IMR-90 (cell line): ENCODE data around the gene TOX3. TPM values are rescaled to one million over a fixed set of nuclear protein-coding genes. Genes with fewer than 3 reads are reported as not detected.

ENCODE experiments used
- ATAC-seq: fragments of 200-7000 bp; cut with Tn5 transposase; 2 replicates; pipeline ENCODE4 v1.9.1; 2020; ENCODE audit warnings: low read depth, mild to moderate bottlenecking, moderate library complexity
- BruUV-seq: library from RNA; stranded (reverse); fragments of 400-500 nt; replicated peaks from 2 replicates; lab custom pipeline; 2021; lab: Mats Ljungman, UMichigan
- CTCF ChIA-PET: fragments of 300-600 bp; formaldehyde crosslinking; extraction: SDS; loops from one replicate; lab custom pipeline; 2021; ENCODE audit warnings: antibody characterized with exemption; lab: Yijun Ruan, JAX
- POLR2A ChIA-PET: fragments of 300-600 bp; sonication (Branson Sonifier 250); formaldehyde crosslinking; loops from one replicate; lab custom pipeline; 2022; ENCODE audit warnings: antibody characterized with exemption; ENCODE audit not compliant: unreplicated experiment; lab: Charles Lee
- DNase-seq: peaks from one replicate; pipeline ENCODE4 v3.0.0; 2013
- H2AFZ ChIP-seq: replicated peaks from 2 replicates; pipeline ENCODE3; 2013; ENCODE audit warnings: low read length, mild to moderate bottlenecking; ENCODE audit not compliant: poor library complexity
- H2AK5ac ChIP-seq: 2 replicates; pipeline ENCODE4 v1.6.1; 2013; ENCODE audit warnings: low read depth, low read length, inconsistent platforms
- H2AK9ac ChIP-seq: replicated peaks from 2 replicates; pipeline ENCODE3; 2013; ENCODE audit warnings: mild to moderate bottlenecking, low read depth, low read length, moderate library complexity; ENCODE audit not compliant: poor library complexity
- H2BK120ac ChIP-seq: 2 replicates; pipeline ENCODE4 v1.6.1; 2013; ENCODE audit warnings: low read depth, low read length, inconsistent platforms
- H2BK15ac ChIP-seq: 3 replicates; pipeline ENCODE4 v1.6.1; 2013; ENCODE audit warnings: low read depth, low read length, inconsistent platforms
- H2BK20ac ChIP-seq: 2 replicates; pipeline ENCODE4 v1.6.1; 2013; ENCODE audit warnings: low read depth, mild to moderate bottlenecking, inconsistent platforms, low read length, moderate library complexity
- H2BK5ac ChIP-seq: 2 replicates; pipeline ENCODE4 v1.6.1; 2013; ENCODE audit warnings: mild to moderate bottlenecking, low read depth, low read length, inconsistent platforms; ENCODE audit not compliant: poor library complexity, severe bottlenecking
- H3K14ac ChIP-seq: replicated peaks from 2 replicates; pipeline ENCODE4 v1.6.1; 2013; ENCODE audit warnings: low read depth, low read length, inconsistent platforms
- H3K18ac ChIP-seq: 2 replicates; pipeline ENCODE4 v1.6.1; 2013; ENCODE audit warnings: low read depth, low read length, control low read depth
- H3K23ac ChIP-seq: 2 replicates; pipeline ENCODE4 v1.6.1; 2013; ENCODE audit warnings: low read depth, low read length, inconsistent platforms
- H3K27ac ChIP-seq: 2 replicates; pipeline ENCODE4 v1.5.1; 2013; ENCODE audit warnings: mild to moderate bottlenecking, control low read depth, low read length; ENCODE audit not compliant: insufficient read depth
- H3K27me3 ChIP-seq: 2 replicates; pipeline ENCODE4 v1.6.1; 2013; ENCODE audit warnings: low read length; ENCODE audit not compliant: control insufficient read depth, insufficient read depth
- H3K36me3 ChIP-seq: 2 replicates; pipeline ENCODE4 v1.6.1; 2013; ENCODE audit warnings: low read length, mixed read lengths; ENCODE audit not compliant: control insufficient read depth, insufficient read depth
- H3K4ac ChIP-seq: 2 replicates; pipeline ENCODE4 v1.6.1; 2013; ENCODE audit warnings: low read depth, low read length, inconsistent platforms
- H3K4me1 ChIP-seq: 2 replicates; pipeline ENCODE4 v1.6.1; 2013; ENCODE audit warnings: low read length, mixed read lengths; ENCODE audit not compliant: control insufficient read depth, insufficient read depth
- H3K4me2 ChIP-seq: 2 replicates; pipeline ENCODE4 v1.6.1; 2013; ENCODE audit warnings: low read depth, mild to moderate bottlenecking, control low read depth, low read length, moderate library complexity
- H3K4me3 ChIP-seq: 2 replicates; pipeline ENCODE4 v1.5.1; 2013; ENCODE audit warnings: low read depth, mild to moderate bottlenecking, control low read depth, low read length, moderate library complexity; ENCODE audit not compliant: insufficient read depth
- H3K56ac ChIP-seq: 2 replicates; pipeline ENCODE4 v1.6.1; 2013; ENCODE audit warnings: low read length, inconsistent platforms; ENCODE audit not compliant: insufficient read depth; ENCODE audit errors: extremely low read depth
- H3K79me1 ChIP-seq, 2 experiments: 2 replicates each; pipeline ENCODE4 v1.6.1; 2013; ENCODE audit warnings: low read length in 2 of 2, inconsistent platforms in 1 of 2, low read depth in 1 of 2
- H3K9ac ChIP-seq: 2 replicates; pipeline ENCODE4 v1.6.1; 2013; ENCODE audit warnings: low read depth, low read length, control low read depth
- H3K9me1 ChIP-seq: 2 replicates; pipeline ENCODE4 v1.6.1; 2013; ENCODE audit warnings: low read length, inconsistent platforms; ENCODE audit not compliant: insufficient read depth
- H3K9me3 ChIP-seq: 2 replicates; pipeline ENCODE4 v1.6.1; 2013; ENCODE audit warnings: low read length; ENCODE audit not compliant: control insufficient read depth, insufficient read depth
- H4K20me1 ChIP-seq: 2 replicates; pipeline ENCODE4 v1.6.1; 2013; ENCODE audit warnings: low read length, inconsistent platforms; ENCODE audit not compliant: insufficient read depth
- H4K5ac ChIP-seq: 2 replicates; pipeline ENCODE4 v1.6.1; 2013; ENCODE audit warnings: mild to moderate bottlenecking, low read depth, low read length, control low read depth
- H4K8ac ChIP-seq, 2 experiments: 2 replicates each; pipeline ENCODE4 v1.6.1; 2013; ENCODE audit warnings: low read depth in 2 of 2, low read length in 2 of 2, control low read depth in 1 of 2, inconsistent platforms in 1 of 2
- H4K91ac ChIP-seq: 2 replicates; pipeline ENCODE4 v1.6.1; 2013; ENCODE audit warnings: low read depth, low read length, inconsistent platforms; ENCODE audit not compliant: insufficient read depth
- CEBPB ChIP-seq: IDR thresholded peaks from 2 replicates; pipeline ENCODE4 v1.6.1; 2012; ENCODE audit warnings: low read depth, low read length, improper control_type of control experiment
- MAFK ChIP-seq: IDR thresholded peaks from 2 replicates; pipeline ENCODE4 v1.6.1; 2012; ENCODE audit warnings: low read depth, low read length, improper control_type of control experiment
- RCOR1 ChIP-seq: IDR thresholded peaks from 2 replicates; pipeline ENCODE4 v1.6.1; 2012; ENCODE audit warnings: mild to moderate bottlenecking, low read length, improper control_type of control experiment; ENCODE audit not compliant: insufficient replicate concordance
- RFX5 ChIP-seq: IDR thresholded peaks from 2 replicates; pipeline ENCODE4 v1.8.0; 2012; ENCODE audit warnings: low read depth, mild to moderate bottlenecking, low read length, moderate library complexity
- SMC3 ChIP-seq: fragments of 150-350 bp; IDR thresholded peaks from 2 replicates; pipeline ENCODE4 v1.6.1; 2016; ENCODE audit warnings: low read depth, mild to moderate bottlenecking, antibody characterized with exemption, low read length, moderate library complexity
- WGBS, 2 experiments: methylation state at CpG; one replicate each; pipeline versions ENCODE4 v1.1.5 to v1.1.7; 2013; ENCODE audit warnings: missing lambda C conversion rate in 2 of 2; ENCODE audit not compliant: insufficient read length in 1 of 2; ENCODE audit errors: extremely low coverage in 2 of 2; 5-methylcytosine and 5-hydroxymethylcytosine counted together
- dilution Hi-C: fragments of 300-500 bp; cut with HindIII; formaldehyde crosslinking; loops from one replicate; pipeline ENCODE4 v1.14.3; 2018; ENCODE audit warnings: low sequenced_read_pairs; ENCODE audit not compliant: unreplicated experiment
- in situ Hi-C: fragments of 300-500 bp; cut with MboI; formaldehyde crosslinking; loops from 3 replicates; pipeline ENCODE4 v1.14.3; 2019; ENCODE audit warnings: low sequenced_read_pairs, inconsistent platforms, mixed read lengths
- intact Hi-C: fragments of 100-400 bp; cut with micrococcal nuclease; formaldehyde crosslinking; loops from 2 replicates; pipeline ENCODE4 v1.10.0; 2022
- polyA plus RNA-seq, 3 experiments: library from polyadenylated mRNA; depleted of rRNA; stranded (reverse); fragments of >200 nt; gene quantifications; 2 replicates each; pipeline ENCODE4 v1.2.3, GENCODE V29; 2012; ENCODE audit warnings: low replicate concordance in 1 of 3
- total RNA-seq: library from RNA; depleted of rRNA; stranded (reverse); fragments of >200 nt; gene quantifications from 2 replicates; pipeline ENCODE4 v1.2.3, GENCODE V29; 2012
- TF ChIP-seq, protein P1 (sequence below): fragments of 150-350 bp; IDR thresholded peaks from 2 replicates; pipeline ENCODE4 v1.6.1; 2017; ENCODE audit warnings: mild to moderate bottlenecking, antibody characterized with exemption, low read length, low read depth
- TF ChIP-seq, protein P2 (sequence below): fragments of 150-350 bp; IDR thresholded peaks from 2 replicates; pipeline ENCODE4 v1.6.1; 2016; ENCODE audit warnings: low read depth, mild to moderate bottlenecking, low read length, moderate library complexity, borderline replicate concordance

TOX3 gene
- total and polyA plus RNA-seq, 2 of the 4 experiments (the other 2 are of a cell fraction) = not detected

- Histone ChIP-seq H3K56ac (no peak overlapping the region), H3K23ac (no peak overlapping the region), H2AK5ac (no peak overlapping the region), H3K14ac (no peak overlapping the region), H2AK9ac (no peak overlapping the region), H3K4me3 (no peak overlapping the region), H3K18ac (no peak overlapping the region), H2BK15ac (no peak overlapping the region), H4K91ac (no peak overlapping the region), H3K4me2 (no peak overlapping the region), H3K27ac (no peak overlapping the region), H3K9me3 (peaks cover 5% of the 10 kb centered on the region; the same call in 1 of the 2 replicates), H4K8ac (no peak overlapping the region), H3K9ac (no peak overlapping the region), H3K27me3 (no peaks in the 10 kb centered on the region), H3K4ac (no peak overlapping the region), H3K4me1 (no peaks in the 10 kb centered on the region), H3K79me1 (no peaks in the 10 kb centered on the region), H2BK120ac (no peak overlapping the region), H3K9me1 (no peaks in the 10 kb centered on the region), H4K5ac (no peak overlapping the region), H3K36me3 (no peaks in the 10 kb centered on the region), H2BK20ac (no peak overlapping the region), H2BK5ac (no peak overlapping the region), H4K20me1 (no peaks in the 10 kb centered on the region), H2AFZ (no peak overlapping the region)
- WGBS, 2 experiments = no CpG with 5 or more reads among the region's 2 CpGs
- BruUV-seq = no TSS peak
- DNase-seq (no peak), ATAC-seq (no peak)
- TF ChIP-seq CEBPB (no peak), SMC3 (no peak), RFX5 (no peak), RCOR1 (no peak), MAFK (peak; percentile 92)
- TF ChIP-seq, protein P1, sequence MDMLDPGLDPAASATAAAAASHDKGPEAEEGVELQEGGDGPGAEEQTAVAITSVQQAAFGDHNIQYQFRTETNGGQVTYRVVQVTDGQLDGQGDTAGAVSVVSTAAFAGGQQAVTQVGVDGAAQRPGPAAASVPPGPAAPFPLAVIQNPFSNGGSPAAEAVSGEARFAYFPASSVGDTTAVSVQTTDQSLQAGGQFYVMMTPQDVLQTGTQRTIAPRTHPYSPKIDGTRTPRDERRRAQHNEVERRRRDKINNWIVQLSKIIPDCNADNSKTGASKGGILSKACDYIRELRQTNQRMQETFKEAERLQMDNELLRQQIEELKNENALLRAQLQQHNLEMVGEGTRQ = no peak
- TF ChIP-seq, protein P2, sequence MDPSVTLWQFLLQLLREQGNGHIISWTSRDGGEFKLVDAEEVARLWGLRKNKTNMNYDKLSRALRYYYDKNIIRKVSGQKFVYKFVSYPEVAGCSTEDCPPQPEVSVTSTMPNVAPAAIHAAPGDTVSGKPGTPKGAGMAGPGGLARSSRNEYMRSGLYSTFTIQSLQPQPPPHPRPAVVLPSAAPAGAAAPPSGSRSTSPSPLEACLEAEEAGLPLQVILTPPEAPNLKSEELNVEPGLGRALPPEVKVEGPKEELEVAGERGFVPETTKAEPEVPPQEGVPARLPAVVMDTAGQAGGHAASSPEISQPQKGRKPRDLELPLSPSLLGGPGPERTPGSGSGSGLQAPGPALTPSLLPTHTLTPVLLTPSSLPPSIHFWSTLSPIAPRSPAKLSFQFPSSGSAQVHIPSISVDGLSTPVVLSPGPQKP = no peak
- POLR2A ChIA-PET = no interaction called here
- intact Hi-C loops = no loop called here
- dilution Hi-C loops = no loop called here
- in situ Hi-C loops = no loop called here
- CTCF ChIA-PET = interaction anchor here (0.5 kb wide), 1 partner anchor 237 kb away, joined by 3 read pairs; no protein-coding TSS in a partner anchor
These were observed 39.2 kb upstream of the TOX3 start for GRCh38 chr16:52586159-52586558.
